Lung microvascular endothelial cell (primary cell): ENCODE results near the gene UBE2E2. TPM values are rescaled to one million over a fixed set of nuclear protein-coding genes. Genes with fewer than 3 reads are reported as not detected.

Experiments
- DNase-seq, 2 donors: peaks; one replicate each; pipeline versions ENCODE4 v3.0.0 to v3.0.0-alpha.2; 2010; ENCODE audit warnings: low read depth in 2 of 2
- total RNA-seq: library from RNA; depleted of rRNA; stranded (reverse); fragments of >200 nt; gene quantifications from 2 replicates; pipeline ENCODE4 v1.2.1, GENCODE V29; 2014

Gene UBE2E2
- total RNA-seq, 1 donor from 2014 or later, result 20.4 TPM

GRCh38 chr3:23533596-23533995 is 330.5 kb downstream of the UBE2E2 start:
- DNase-seq, result no peak

GRCh38 chr3:23533996-23534395 is 330.9 kb downstream of the UBE2E2 start:
- DNase-seq, result no peak

- no peak for DNase-seq
These were observed 334.0 kb downstream of the UBE2E2 start for GRCh38 chr3:23537101-23537551.

- no peak for DNase-seq
These were observed 336.1 kb downstream of the UBE2E2 start for GRCh38 chr3:23539185-23539584.

- no peak for DNase-seq
These were observed 337.5 kb downstream of the UBE2E2 start for GRCh38 chr3:23540600-23540999.

- DNase-seq, result no peak
These were observed 339.0 kb downstream of the UBE2E2 start for GRCh38 chr3:23542079-23542478.

GRCh38 chr3:23546181-23546580 is 343.1 kb downstream of the UBE2E2 start:
- no peak for DNase-seq

GRCh38 chr3:23547905-23548650 is 345.0 kb downstream of the UBE2E2 start:
- DNase-seq, result no peak

GRCh38 chr3:23548706-23549105 is 345.6 kb downstream of the UBE2E2 start:
- no peak for DNase-seq

- no peak for DNase-seq
These were observed 346.2 kb downstream of the UBE2E2 start for GRCh38 chr3:23549148-23549910.

GRCh38 chr3:23550402-23550801 is 347.3 kb downstream of the UBE2E2 start:
- no peak for DNase-seq

- no peak for DNase-seq
These were observed 349.4 kb downstream of the UBE2E2 start for GRCh38 chr3:23552506-23552905.

- DNase-seq, result no peak
These were observed 350.2 kb downstream of the UBE2E2 start for GRCh38 chr3:23553353-23553752.

- DNase-seq, result peak; percentile 18 to 29
These were observed 362.1 kb downstream of the UBE2E2 start for GRCh38 chr3:23565041-23565775.

- no peak for DNase-seq
These were observed 363.4 kb downstream of the UBE2E2 start for GRCh38 chr3:23566499-23566898.

GRCh38 chr3:23567917-23568316 is 364.8 kb downstream of the UBE2E2 start:
- DNase-seq, result peak; percentile 87 to 94

- DNase-seq, result no peak
These were observed 370.7 kb downstream of the UBE2E2 start for GRCh38 chr3:23573827-23574226.

- DNase-seq, result no peak
These were observed 371.7 kb downstream of the UBE2E2 start for GRCh38 chr3:23574822-23575315.

GRCh38 chr3:23575697-23576096 is 372.6 kb downstream of the UBE2E2 start:
- no peak for DNase-seq

GRCh38 chr3:23576379-23576959 is 373.3 kb downstream of the UBE2E2 start:
- no peak for DNase-seq

- DNase-seq, result no peak
These were observed 377.1 kb downstream of the UBE2E2 start for GRCh38 chr3:23580096-23580713.
